ENCODE measurements around the gene FXYD6. TPM values are rescaled to one million over a fixed set of nuclear protein-coding genes. Genes with fewer than 3 reads are reported as not detected.

FXYD6 gene
- total RNA-seq, 1 donor: not detected

DNA sequence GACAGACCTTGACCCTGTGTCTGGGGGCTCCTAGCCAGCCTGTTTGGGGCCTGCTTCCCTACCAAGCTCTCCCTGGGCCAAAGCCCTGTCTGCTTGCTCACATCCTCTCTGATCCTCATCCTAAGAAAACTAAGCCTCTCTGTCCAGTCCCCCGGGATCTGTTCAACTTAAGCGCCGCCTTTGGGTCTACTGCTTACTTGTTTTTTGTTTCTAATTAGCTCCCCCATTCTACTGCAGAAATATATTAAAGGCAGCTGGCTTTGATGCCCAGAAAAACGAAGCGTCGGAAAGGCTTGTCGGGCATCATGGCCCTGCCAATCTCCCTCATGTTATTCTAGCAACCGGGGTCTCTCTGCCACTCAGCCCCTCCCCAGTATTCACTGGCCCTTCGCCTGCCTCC lies 82.9 kb downstream of the FXYD6 start:
- H3K4me3 ChIP-seq (ENCODE audit: low read depth, low read length): no peak overlapping the region
- no peak for TF ChIP-seq CTCF (IDR thresholded peaks at IDR 0.05; ENCODE audit: insufficient read depth, low read depth, low read length)
- no peak for DNase-seq (ENCODE audit: low read depth)

- no peak for DNase-seq (ENCODE audit: low read depth)
- TF ChIP-seq CTCF (IDR thresholded peaks at IDR 0.05; ENCODE audit: insufficient read depth, low read depth, low read length): no peak
- no peak overlapping the region for H3K4me3 ChIP-seq (ENCODE audit: low read depth, low read length)
Measured at GRCh38 chr11:117792992-117793391, 83.5 kb downstream of the FXYD6 start.

GRCh38 chr11:117792241-117792640 lies 84.2 kb downstream of the FXYD6 start:
- H3K4me3 ChIP-seq (ENCODE audit: low read depth, low read length): no peak overlapping the region

GRCh38 chr11:117790279-117790678 lies 86.2 kb downstream of the FXYD6 start:
- DNase-seq (ENCODE audit: low read depth): no peak
- H3K4me3 ChIP-seq (ENCODE audit: low read depth, low read length): no peak overlapping the region
- no peak for TF ChIP-seq CTCF (IDR thresholded peaks at IDR 0.05; ENCODE audit: insufficient read depth, low read depth, low read length)

More at GRCh38 chr11:117792241-117792640, 84.2 kb downstream of the FXYD6 start:
- no peak for DNase-seq (ENCODE audit: low read depth)
- no peak for TF ChIP-seq CTCF (IDR thresholded peaks at IDR 0.05; ENCODE audit: insufficient read depth, low read depth, low read length)

DNA sequence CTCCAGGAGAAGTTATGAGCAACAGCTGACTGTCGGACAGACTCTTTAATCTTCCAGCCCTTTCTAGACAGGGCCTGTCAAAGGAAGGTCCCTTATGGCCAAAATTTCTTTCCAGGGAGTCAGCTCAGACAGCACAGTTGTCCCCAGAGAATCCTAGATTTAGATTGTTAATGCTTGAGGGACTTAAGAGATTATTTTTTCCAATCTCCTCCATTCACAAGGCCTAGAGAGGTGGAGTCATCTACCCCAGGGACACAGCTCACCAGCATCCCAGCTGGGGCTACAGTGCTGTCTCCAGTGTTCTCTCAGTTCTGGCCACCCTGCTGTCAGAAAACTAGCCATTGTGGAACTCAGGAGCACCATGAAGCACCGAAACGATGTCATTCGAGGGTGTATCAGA lies 87.2 kb downstream of the FXYD6 start:
- DNase-seq (ENCODE audit: low read depth): no peak

More for the DNA sequence above, 87.2 kb downstream of the FXYD6 start:
- TF ChIP-seq CTCF (IDR thresholded peaks at IDR 0.05; ENCODE audit: insufficient read depth, low read depth, low read length): no peak
- H3K4me3 ChIP-seq (ENCODE audit: low read depth, low read length): no peak overlapping the region

Other genes starting within 250 kb of the FXYD6 start
- not detected in 2 replicates for gene DSCAML1, start 79.4 kb downstream of the FXYD6 start, total RNA-seq
- not detected in 2 replicates for gene FXYD2, start 51.9 kb downstream of the FXYD6 start, total RNA-seq
- gene TMPRSS13, start 52.7 kb upstream of the FXYD6 start, total RNA-seq: not detected in 2 replicates
- gene IL10RA, start 109.7 kb upstream of the FXYD6 start, total RNA-seq: not detected in 2 replicates
- gene TMPRSS4, start 200.4 kb upstream of the FXYD6 start, total RNA-seq: not detected in 2 replicates
- gene SMIM35, start 210.3 kb upstream of the FXYD6 start, total RNA-seq: not detected in 2 replicates